Adipocyte (in vitro differentiated cells): ENCODE measurements around the gene DIPK1C.

Experiments
- DNase-seq: peaks from one replicate; pipeline ENCODE4 v3.0.0-alpha.2; 2015; ENCODE audit warnings: low read depth
- H3K27me3 ChIP-seq: replicated peaks from 2 replicates; pipeline ENCODE4 v1.7.0; 2013; ENCODE audit warnings: mild to moderate bottlenecking, low read length, moderate library complexity; ENCODE audit not compliant: control insufficient read depth, insufficient read depth
- H3K36me3 ChIP-seq: 2 replicates; pipeline ENCODE4 v1.7.0; 2013; ENCODE audit warnings: low read length, mild to moderate bottlenecking, moderate library complexity; ENCODE audit not compliant: control insufficient read depth, insufficient read depth, severe bottlenecking
- H3K4me1 ChIP-seq: 2 replicates; pipeline ENCODE4 v1.7.0; 2013; ENCODE audit warnings: mild to moderate bottlenecking, low read length, moderate library complexity; ENCODE audit not compliant: control insufficient read depth, insufficient read depth
- H3K4me3 ChIP-seq: 2 replicates; pipeline ENCODE4 v1.7.0; 2013; ENCODE audit warnings: mild to moderate bottlenecking, low read length, moderate library complexity
- H3K9ac ChIP-seq: 2 replicates; pipeline ENCODE4 v1.7.0; 2013; ENCODE audit warnings: mild to moderate bottlenecking, low read length, moderate library complexity
- H3K9me3 ChIP-seq: 2 replicates; pipeline ENCODE4 v1.7.0; 2013; ENCODE audit warnings: mild to moderate bottlenecking, low read length, moderate library complexity; ENCODE audit not compliant: control insufficient read depth

DIPK1C gene

GRCh38 chr18:74463254-74463653 lies 6.1 kb upstream of the DIPK1C start:
- no peaks in the 10 kb centered on the region for H3K36me3 ChIP-seq
- H3K9me3 ChIP-seq, result peaks cover 10% of the 10 kb centered on the region
- H3K4me3 ChIP-seq, result no peak overlapping the region
- no peaks in the 10 kb centered on the region for H3K4me1 ChIP-seq
- no peak for DNase-seq
- H3K9ac ChIP-seq, result no peak overlapping the region
- peaks cover 64% of the 10 kb centered on the region for H3K27me3 ChIP-seq

- Histone ChIP-seq H3K4me3 (no peak overlapping the region), H3K9ac (no peak overlapping the region), H3K36me3 (no peaks in the 10 kb centered on the region), H3K9me3 (peaks cover 10% of the 10 kb centered on the region), H3K4me1 (no peaks in the 10 kb centered on the region), H3K27me3 (peaks cover 78% of the 10 kb centered on the region)
- no peak for DNase-seq
Measured at GRCh38 chr18:74460825-74461224, 3.7 kb upstream of the DIPK1C start.

GRCh38 chr18:74459889-74460288 lies 2.8 kb upstream of the DIPK1C start:
- Histone ChIP-seq H3K9me3 (peaks cover 10% of the 10 kb centered on the region), H3K4me1 (no peaks in the 10 kb centered on the region), H3K4me3 (no peak overlapping the region), H3K36me3 (no peaks in the 10 kb centered on the region), H3K9ac (no peak overlapping the region), H3K27me3 (peaks cover 81% of the 10 kb centered on the region)
- DNase-seq, result no peak

- Histone ChIP-seq H3K27me3 (peaks cover 82% of the 10 kb centered on the region), H3K4me1 (no peaks in the 10 kb centered on the region)
Measured at GRCh38 chr18:74457725-74458421, 765 bp upstream of the DIPK1C start.

GRCh38 chr18:74456349-74457042 lies 612 bp downstream of the DIPK1C start:
- no peak for DNase-seq
- peaks cover 72% of the 10 kb centered on the region for H3K27me3 ChIP-seq
- no peaks in the 10 kb centered on the region for H3K36me3 ChIP-seq

More at GRCh38 chr18:74457725-74458421, 765 bp upstream of the DIPK1C start:
- H3K4me3 ChIP-seq, result no peak overlapping the region
- H3K36me3 ChIP-seq, result no peaks in the 10 kb centered on the region
- H3K9me3 ChIP-seq, result peaks cover 8% of the 10 kb centered on the region
- DNase-seq, result no peak
- no peak overlapping the region for H3K9ac ChIP-seq

GRCh38 chr18:74456017-74456348 lies 1.1 kb downstream of the DIPK1C start:
- H3K9ac ChIP-seq, result no peak overlapping the region
- no peaks in the 10 kb centered on the region for H3K4me1 ChIP-seq
- no peaks in the 10 kb centered on the region for H3K9me3 ChIP-seq
- no peak for DNase-seq
- H3K4me3 ChIP-seq, result no peak overlapping the region
- peaks cover 73% of the 10 kb centered on the region for H3K27me3 ChIP-seq
- H3K36me3 ChIP-seq, result no peaks in the 10 kb centered on the region

More at GRCh38 chr18:74456349-74457042, 612 bp downstream of the DIPK1C start:
- no peak overlapping the region for H3K4me3 ChIP-seq
- H3K9me3 ChIP-seq, result no peaks in the 10 kb centered on the region
- H3K4me1 ChIP-seq, result no peaks in the 10 kb centered on the region
- H3K9ac ChIP-seq, result no peak overlapping the region

- H3K9ac ChIP-seq, result no peak overlapping the region
- DNase-seq, result no peak
- H3K36me3 ChIP-seq, result no peaks in the 10 kb centered on the region
- no peaks in the 10 kb centered on the region for H3K4me1 ChIP-seq
- H3K27me3 ChIP-seq, result peaks cover 72% of the 10 kb centered on the region
- no peak overlapping the region for H3K4me3 ChIP-seq
- H3K9me3 ChIP-seq, result no peaks in the 10 kb centered on the region
Measured at GRCh38 chr18:74455386-74455785, 1.7 kb downstream of the DIPK1C start.

GRCh38 chr18:74454279-74454751 lies 2.8 kb downstream of the DIPK1C start:
- Histone ChIP-seq H3K4me1 (no peaks in the 10 kb centered on the region), H3K27me3 (peaks cover 66% of the 10 kb centered on the region), H3K36me3 (no peaks in the 10 kb centered on the region), H3K9me3 (no peaks in the 10 kb centered on the region), H3K4me3 (no peak overlapping the region), H3K9ac (no peak overlapping the region)
- no peak for DNase-seq

GRCh38 chr18:74453642-74454198 lies 3.4 kb downstream of the DIPK1C start:
- Histone ChIP-seq H3K27me3 (peaks cover 60% of the 10 kb centered on the region), H3K4me1 (no peaks in the 10 kb centered on the region), H3K9ac (no peak overlapping the region), H3K36me3 (no peaks in the 10 kb centered on the region), H3K4me3 (no peak overlapping the region), H3K9me3 (no peaks in the 10 kb centered on the region)
- DNase-seq, result no peak

GRCh38 chr18:74453016-74453566 lies 4.0 kb downstream of the DIPK1C start:
- no peaks in the 10 kb centered on the region for H3K36me3 ChIP-seq
- H3K9ac ChIP-seq, result no peak overlapping the region
- H3K27me3 ChIP-seq, result peaks cover 59% of the 10 kb centered on the region
- H3K4me3 ChIP-seq, result no peak overlapping the region
- peak; percentile 19 for DNase-seq
- no peaks in the 10 kb centered on the region for H3K4me1 ChIP-seq
- H3K9me3 ChIP-seq, result no peaks in the 10 kb centered on the region

- Histone ChIP-seq H3K36me3 (no peaks in the 10 kb centered on the region), H3K9ac (no peak overlapping the region), H3K9me3 (no peaks in the 10 kb centered on the region), H3K27me3 (peaks cover 54% of the 10 kb centered on the region), H3K4me3 (no peak overlapping the region), H3K4me1 (no peaks in the 10 kb centered on the region)
- no peak for DNase-seq
Measured at GRCh38 chr18:74451148-74451547, 6.0 kb downstream of the DIPK1C start.
